GM23338 (cell line): ENCODE measurements around the gene SAMD4A. TPM values are rescaled to one million over a fixed set of nuclear protein-coding genes. Genes with fewer than 3 reads are reported as not detected.

Experiments
- ATAC-seq: fragments of 200-7000 bp; cut with Tn5 transposase; 3 replicates; pipeline ENCODE4 v1.9.1; 2020
- DNase-seq: peaks from one replicate; pipeline ENCODE4 v3.0.0-alpha.2; 2015; ENCODE audit warnings: low spot score
- H2AFZ ChIP-seq: fragments of 200-600 bp; sonication (generic); 2 replicates; pipeline ENCODE4 v1.8.0; 2016; ENCODE audit warnings: antibody characterized with exemption, mild to moderate bottlenecking, moderate library complexity
- H3F3A ChIP-seq: fragments of 200-600 bp; sonication (generic); replicated peaks from 2 replicates; pipeline ENCODE4 v1.8.0; 2017; ENCODE audit warnings: antibody characterized with exemption, mixed run types, low read depth
- H3K27ac ChIP-seq: fragments of 200-600 bp; sonication (generic); 2 replicates; pipeline ENCODE4 v1.6.1; 2016; ENCODE audit warnings: low read depth
- H3K27me3 ChIP-seq: fragments of 200-600 bp; sonication (generic); 2 replicates; pipeline ENCODE4 v1.8.0; 2016; ENCODE audit warnings: mild to moderate bottlenecking, mixed run types, moderate library complexity; ENCODE audit not compliant: insufficient read depth
- H3K36me3 ChIP-seq: fragments of 200-600 bp; sonication (generic); 2 replicates; pipeline ENCODE4 v1.8.0; 2016; ENCODE audit warnings: mild to moderate bottlenecking; ENCODE audit not compliant: insufficient read depth
- H3K4me1 ChIP-seq: fragments of 200-600 bp; sonication (generic); 2 replicates; pipeline ENCODE4 v1.8.0; 2016; ENCODE audit warnings: mild to moderate bottlenecking, moderate library complexity; ENCODE audit not compliant: insufficient read depth
- H3K4me2 ChIP-seq: fragments of 200-600 bp; sonication (generic); 2 replicates; pipeline ENCODE4 v1.7.1; 2017; ENCODE audit warnings: mixed run types
- H3K4me3 ChIP-seq: fragments of 200-600 bp; sonication (generic); 2 replicates; pipeline ENCODE4 v1.6.1; 2016; ENCODE audit warnings: mixed run types
- H3K79me2 ChIP-seq: fragments of 200-600 bp; sonication (generic); replicated peaks from 2 replicates; pipeline ENCODE4 v1.8.0; 2017; ENCODE audit warnings: mild to moderate bottlenecking; ENCODE audit not compliant: insufficient read depth
- H3K9me2 ChIP-seq: fragments of 200-600 bp; sonication (generic); 2 replicates; pipeline ENCODE4 v1.8.0; 2017; ENCODE audit not compliant: insufficient read depth
- H4K20me1 ChIP-seq: fragments of 200-600 bp; sonication (generic); replicated peaks from 2 replicates; pipeline ENCODE4 v1.8.0; 2017; ENCODE audit warnings: mild to moderate bottlenecking; ENCODE audit not compliant: insufficient read depth
- H3K27ac Mint-ChIP-seq: 2 replicates; pipeline ENCODE4 v1.8.0; 2020; ENCODE audit warnings: inconsistent platforms, mild to moderate bottlenecking, moderate library complexity, mixed read lengths
- H3K27me3 Mint-ChIP-seq: 3 replicates; pipeline ENCODE4 v1.8.0; 2022; ENCODE audit warnings: low read depth, mild to moderate bottlenecking, moderate library complexity, mixed read lengths, inconsistent platforms; ENCODE audit not compliant: insufficient read depth, poor library complexity
- H3K36me3 Mint-ChIP-seq: 3 replicates; pipeline ENCODE4 v1.8.0; 2021; ENCODE audit warnings: low read depth, mild to moderate bottlenecking, inconsistent platforms, moderate library complexity, mixed read lengths
- H3K4me1 Mint-ChIP-seq: 3 replicates; pipeline ENCODE4 v1.8.0; 2020; ENCODE audit warnings: mild to moderate bottlenecking, inconsistent platforms, mixed read lengths
- H3K4me3 Mint-ChIP-seq: 3 replicates; pipeline ENCODE4 v1.8.0; 2021; ENCODE audit warnings: moderate library complexity, mild to moderate bottlenecking, inconsistent platforms, mixed read lengths
- H3K9me3 Mint-ChIP-seq: 3 replicates; pipeline ENCODE4 v1.8.0; 2020; ENCODE audit warnings: moderate library complexity, mild to moderate bottlenecking, inconsistent platforms, mixed read lengths
- CREB1 ChIP-seq: fragments of 250-450 bp; sonication (Bioruptor Pico); IDR thresholded peaks from 2 replicates; pipeline ENCODE4 v1.5.0; 2020; ENCODE audit warnings: low read depth, mild to moderate bottlenecking, moderate library complexity
- EZH2 ChIP-seq: fragments of 200-600 bp; sonication (generic); IDR thresholded peaks from one replicate; pipeline ENCODE4 v1.8.0; 2017; ENCODE audit warnings: antibody characterized with exemption, mild to moderate bottlenecking, low read depth; ENCODE audit not compliant: unreplicated experiment
- EZH2phosphoT487 ChIP-seq: fragments of 200-600 bp; sonication (generic); IDR thresholded peaks from one replicate; pipeline ENCODE4 v1.8.1; 2018; ENCODE audit warnings: antibody characterized with exemption; ENCODE audit not compliant: unreplicated experiment
- JUNB ChIP-seq: IDR thresholded peaks from one replicate; pipeline ENCODE4 v1.6.1; 2016; ENCODE audit warnings: antibody characterized with exemption; ENCODE audit not compliant: unreplicated experiment
- NANOG ChIP-seq: IDR thresholded peaks from 2 replicates; pipeline ENCODE4 v1.6.1; 2016; ENCODE audit warnings: antibody characterized with exemption, borderline replicate concordance
- POLR2AphosphoS5 ChIP-seq: IDR thresholded peaks from 2 replicates; pipeline ENCODE4 v1.6.1; 2016; ENCODE audit warnings: antibody characterized with exemption, low read depth
- STAT1 ChIP-seq: IDR thresholded peaks from one replicate; pipeline ENCODE4 v1.6.1; 2016; ENCODE audit warnings: antibody characterized with exemption; ENCODE audit not compliant: unreplicated experiment
- ZNF114 ChIP-seq: fragments of 250-450 bp; sonication (Bioruptor Pico); IDR thresholded peaks from 2 replicates; pipeline ENCODE4 v1.5.0; 2020; ENCODE audit warnings: mild to moderate bottlenecking, moderate library complexity
- ZNF331 ChIP-seq: fragments of 250-450 bp; sonication (Bioruptor Pico); IDR thresholded peaks from 2 replicates; pipeline ENCODE4 v1.5.0; 2020; ENCODE audit warnings: low read depth, mild to moderate bottlenecking, moderate library complexity
- polyA plus RNA-seq: library from polyadenylated mRNA; unstranded; fragments of >200 nt; fragmentation: Nextera tagmentation; extraction: Ambion mirVana; gene quantifications from 2 replicates; pipeline ENCODE4 v1.2.1, GENCODE V29; 2016
- total RNA-seq: library from RNA; depleted of rRNA; stranded (reverse); fragments of >200 nt; shearing (Covaris generic); gene quantifications from 2 replicates; pipeline ENCODE4 v1.2.3, GENCODE V29; 2014
- TF ChIP-seq, protein P1 (sequence below): IDR thresholded peaks from 2 replicates; pipeline ENCODE4 v1.6.1; 2016; ENCODE audit warnings: antibody characterized with exemption
- TF ChIP-seq, protein P2 (sequence below): fragments of 250-450 bp; sonication (Bioruptor Pico); IDR thresholded peaks from 2 replicates; pipeline ENCODE4 v1.5.0; 2020; ENCODE audit warnings: mild to moderate bottlenecking, moderate library complexity
- TF ChIP-seq, protein P3 (sequence below): IDR thresholded peaks from one replicate; pipeline ENCODE4 v1.6.1; 2018; ENCODE audit warnings: antibody characterized with exemption; ENCODE audit not compliant: unreplicated experiment
- TF ChIP-seq, protein P4 (sequence below), 2 experiments: fragments of 200-600 bp in 1 of 2; sonication (generic) in 1 of 2; conservative IDR thresholded peaks; 2 replicates each; pipeline versions ENCODE4 v1.5.1 to v1.6.1; 2016 to 2017; ENCODE audit warnings: antibody characterized with exemption in 2 of 2, low read depth in 2 of 2, mild to moderate bottlenecking in 2 of 2, moderate library complexity in 1 of 2

Gene SAMD4A
- total and polyA plus RNA-seq, 2 experiments from 2014 or later, result 1.6 to 6.9 TPM

DNA sequence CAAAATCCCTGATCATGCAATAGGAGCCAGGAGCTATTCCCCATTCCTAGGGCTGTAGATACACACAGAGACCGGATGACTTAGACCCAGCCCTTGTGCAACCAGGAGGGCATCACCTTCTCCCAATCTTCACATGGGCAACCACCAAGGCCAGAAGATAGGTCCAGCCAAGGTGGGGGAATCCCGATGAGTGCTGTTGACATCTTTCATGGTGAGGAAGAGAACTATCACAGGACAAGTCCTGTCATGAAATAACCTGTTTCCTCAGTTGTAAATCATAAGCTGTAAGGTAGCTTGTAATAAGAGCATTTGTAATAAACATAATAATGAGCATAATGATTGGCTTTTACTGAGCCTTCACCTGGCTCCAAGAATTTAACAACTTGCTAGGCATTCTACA lies 246.2 kb downstream of the SAMD4A start:
- Histone ChIP-seq H3K4me3 (no peak overlapping the region), H3K79me2 (no peaks in the 10 kb centered on the region), H3K4me1 (no peaks in the 10 kb centered on the region), H3K27ac (no peak overlapping the region), H2AFZ (no peak overlapping the region), H3K4me2 (no peak overlapping the region), H3K27me3 (no peaks in the 10 kb centered on the region), H3F3A (no peaks in the 10 kb centered on the region), H4K20me1 (no peaks in the 10 kb centered on the region), H3K9me2 (no peaks in the 10 kb centered on the region), H3K36me3 (no peaks in the 10 kb centered on the region)
- Mint-ChIP-seq H3K4me1 (no peaks in the 10 kb centered on the region), H3K36me3 (no peaks in the 10 kb centered on the region), H3K27me3 (peaks cover 10% of the 10 kb centered on the region), H3K4me3 (no peak overlapping the region), H3K27ac (no peak overlapping the region), H3K9me3 (no peaks in the 10 kb centered on the region)
- no peak for ATAC-seq
- no peak for TF ChIP-seq EZH2phosphoT487
- TF ChIP-seq CREB1 (CRISPR knock-in tag), result no peak
- no peak for TF ChIP-seq NANOG
- TF ChIP-seq, protein P1, sequence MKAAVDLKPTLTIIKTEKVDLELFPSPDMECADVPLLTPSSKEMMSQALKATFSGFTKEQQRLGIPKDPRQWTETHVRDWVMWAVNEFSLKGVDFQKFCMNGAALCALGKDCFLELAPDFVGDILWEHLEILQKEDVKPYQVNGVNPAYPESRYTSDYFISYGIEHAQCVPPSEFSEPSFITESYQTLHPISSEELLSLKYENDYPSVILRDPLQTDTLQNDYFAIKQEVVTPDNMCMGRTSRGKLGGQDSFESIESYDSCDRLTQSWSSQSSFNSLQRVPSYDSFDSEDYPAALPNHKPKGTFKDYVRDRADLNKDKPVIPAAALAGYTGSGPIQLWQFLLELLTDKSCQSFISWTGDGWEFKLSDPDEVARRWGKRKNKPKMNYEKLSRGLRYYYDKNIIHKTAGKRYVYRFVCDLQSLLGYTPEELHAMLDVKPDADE, result no peak
- no peak for TF ChIP-seq ZNF114
- TF ChIP-seq, protein P2, sequence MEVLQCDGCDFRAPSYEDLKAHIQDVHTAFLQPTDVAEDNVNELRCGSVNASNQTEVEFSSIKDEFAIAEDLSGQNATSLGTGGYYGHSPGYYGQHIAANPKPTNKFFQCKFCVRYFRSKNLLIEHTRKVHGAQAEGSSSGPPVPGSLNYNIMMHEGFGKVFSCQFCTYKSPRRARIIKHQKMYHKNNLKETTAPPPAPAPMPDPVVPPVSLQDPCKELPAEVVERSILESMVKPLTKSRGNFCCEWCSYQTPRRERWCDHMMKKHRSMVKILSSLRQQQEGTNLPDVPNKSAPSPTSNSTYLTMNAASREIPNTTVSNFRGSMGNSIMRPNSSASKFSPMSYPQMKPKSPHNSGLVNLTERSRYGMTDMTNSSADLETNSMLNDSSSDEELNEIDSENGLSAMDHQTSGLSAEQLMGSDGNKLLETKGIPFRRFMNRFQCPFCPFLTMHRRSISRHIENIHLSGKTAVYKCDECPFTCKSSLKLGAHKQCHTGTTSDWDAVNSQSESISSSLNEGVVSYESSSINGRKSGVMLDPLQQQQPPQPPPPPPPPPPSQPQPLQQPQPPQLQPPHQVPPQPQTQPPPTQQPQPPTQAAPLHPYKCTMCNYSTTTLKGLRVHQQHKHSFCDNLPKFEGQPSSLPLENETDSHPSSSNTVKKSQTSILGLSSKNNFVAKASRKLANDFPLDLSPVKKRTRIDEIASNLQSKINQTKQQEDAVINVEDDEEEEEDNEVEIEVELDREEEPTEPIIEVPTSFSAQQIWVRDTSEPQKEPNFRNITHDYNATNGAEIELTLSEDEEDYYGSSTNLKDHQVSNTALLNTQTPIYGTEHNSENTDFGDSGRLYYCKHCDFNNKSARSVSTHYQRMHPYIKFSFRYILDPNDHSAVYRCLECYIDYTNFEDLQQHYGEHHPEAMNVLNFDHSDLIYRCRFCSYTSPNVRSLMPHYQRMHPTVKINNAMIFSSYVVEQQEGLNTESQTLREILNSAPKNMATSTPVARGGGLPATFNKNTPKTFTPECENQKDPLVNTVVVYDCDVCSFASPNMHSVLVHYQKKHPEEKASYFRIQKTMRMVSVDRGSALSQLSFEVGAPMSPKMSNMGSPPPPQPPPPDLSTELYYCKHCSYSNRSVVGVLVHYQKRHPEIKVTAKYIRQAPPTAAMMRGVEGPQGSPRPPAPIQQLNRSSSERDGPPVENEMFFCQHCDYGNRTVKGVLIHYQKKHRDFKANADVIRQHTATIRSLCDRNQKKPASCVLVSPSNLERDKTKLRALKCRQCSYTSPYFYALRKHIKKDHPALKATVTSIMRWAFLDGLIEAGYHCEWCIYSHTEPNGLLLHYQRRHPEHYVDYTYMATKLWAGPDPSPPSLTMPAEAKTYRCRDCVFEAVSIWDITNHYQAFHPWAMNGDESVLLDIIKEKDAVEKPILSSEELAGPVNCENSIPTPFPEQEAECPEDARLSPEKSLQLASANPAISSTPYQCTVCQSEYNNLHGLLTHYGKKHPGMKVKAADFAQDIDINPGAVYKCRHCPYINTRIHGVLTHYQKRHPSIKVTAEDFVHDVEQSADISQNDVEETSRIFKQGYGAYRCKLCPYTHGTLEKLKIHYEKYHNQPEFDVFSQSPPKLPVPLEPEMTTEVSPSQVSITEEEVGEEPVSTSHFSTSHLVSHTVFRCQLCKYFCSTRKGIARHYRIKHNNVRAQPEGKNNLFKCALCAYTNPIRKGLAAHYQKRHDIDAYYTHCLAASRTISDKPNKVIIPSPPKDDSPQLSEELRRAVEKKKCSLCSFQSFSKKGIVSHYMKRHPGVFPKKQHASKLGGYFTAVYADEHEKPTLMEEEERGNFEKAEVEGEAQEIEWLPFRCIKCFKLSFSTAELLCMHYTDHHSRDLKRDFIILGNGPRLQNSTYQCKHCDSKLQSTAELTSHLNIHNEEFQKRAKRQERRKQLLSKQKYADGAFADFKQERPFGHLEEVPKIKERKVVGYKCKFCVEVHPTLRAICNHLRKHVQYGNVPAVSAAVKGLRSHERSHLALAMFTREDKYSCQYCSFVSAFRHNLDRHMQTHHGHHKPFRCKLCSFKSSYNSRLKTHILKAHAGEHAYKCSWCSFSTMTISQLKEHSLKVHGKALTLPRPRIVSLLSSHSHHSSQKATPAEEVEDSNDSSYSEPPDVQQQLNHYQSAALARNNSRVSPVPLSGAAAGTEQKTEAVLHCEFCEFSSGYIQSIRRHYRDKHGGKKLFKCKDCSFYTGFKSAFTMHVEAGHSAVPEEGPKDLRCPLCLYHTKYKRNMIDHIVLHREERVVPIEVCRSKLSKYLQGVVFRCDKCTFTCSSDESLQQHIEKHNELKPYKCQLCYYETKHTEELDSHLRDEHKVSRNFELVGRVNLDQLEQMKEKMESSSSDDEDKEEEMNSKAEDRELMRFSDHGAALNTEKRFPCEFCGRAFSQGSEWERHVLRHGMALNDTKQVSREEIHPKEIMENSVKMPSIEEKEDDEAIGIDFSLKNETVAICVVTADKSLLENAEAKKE (CRISPR knock-in tag), result no peak
- TF ChIP-seq EZH2, result no peak
- no peak for TF ChIP-seq JUNB
- TF ChIP-seq, protein P3, sequence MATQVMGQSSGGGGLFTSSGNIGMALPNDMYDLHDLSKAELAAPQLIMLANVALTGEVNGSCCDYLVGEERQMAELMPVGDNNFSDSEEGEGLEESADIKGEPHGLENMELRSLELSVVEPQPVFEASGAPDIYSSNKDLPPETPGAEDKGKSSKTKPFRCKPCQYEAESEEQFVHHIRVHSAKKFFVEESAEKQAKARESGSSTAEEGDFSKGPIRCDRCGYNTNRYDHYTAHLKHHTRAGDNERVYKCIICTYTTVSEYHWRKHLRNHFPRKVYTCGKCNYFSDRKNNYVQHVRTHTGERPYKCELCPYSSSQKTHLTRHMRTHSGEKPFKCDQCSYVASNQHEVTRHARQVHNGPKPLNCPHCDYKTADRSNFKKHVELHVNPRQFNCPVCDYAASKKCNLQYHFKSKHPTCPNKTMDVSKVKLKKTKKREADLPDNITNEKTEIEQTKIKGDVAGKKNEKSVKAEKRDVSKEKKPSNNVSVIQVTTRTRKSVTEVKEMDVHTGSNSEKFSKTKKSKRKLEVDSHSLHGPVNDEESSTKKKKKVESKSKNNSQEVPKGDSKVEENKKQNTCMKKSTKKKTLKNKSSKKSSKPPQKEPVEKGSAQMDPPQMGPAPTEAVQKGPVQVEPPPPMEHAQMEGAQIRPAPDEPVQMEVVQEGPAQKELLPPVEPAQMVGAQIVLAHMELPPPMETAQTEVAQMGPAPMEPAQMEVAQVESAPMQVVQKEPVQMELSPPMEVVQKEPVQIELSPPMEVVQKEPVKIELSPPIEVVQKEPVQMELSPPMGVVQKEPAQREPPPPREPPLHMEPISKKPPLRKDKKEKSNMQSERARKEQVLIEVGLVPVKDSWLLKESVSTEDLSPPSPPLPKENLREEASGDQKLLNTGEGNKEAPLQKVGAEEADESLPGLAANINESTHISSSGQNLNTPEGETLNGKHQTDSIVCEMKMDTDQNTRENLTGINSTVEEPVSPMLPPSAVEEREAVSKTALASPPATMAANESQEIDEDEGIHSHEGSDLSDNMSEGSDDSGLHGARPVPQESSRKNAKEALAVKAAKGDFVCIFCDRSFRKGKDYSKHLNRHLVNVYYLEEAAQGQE, result no peak
- no peak for TF ChIP-seq POLR2AphosphoS5
- no peak for TF ChIP-seq STAT1
- TF ChIP-seq ZNF331 (CRISPR knock-in tag), result no peak
- TF ChIP-seq, protein P4, sequence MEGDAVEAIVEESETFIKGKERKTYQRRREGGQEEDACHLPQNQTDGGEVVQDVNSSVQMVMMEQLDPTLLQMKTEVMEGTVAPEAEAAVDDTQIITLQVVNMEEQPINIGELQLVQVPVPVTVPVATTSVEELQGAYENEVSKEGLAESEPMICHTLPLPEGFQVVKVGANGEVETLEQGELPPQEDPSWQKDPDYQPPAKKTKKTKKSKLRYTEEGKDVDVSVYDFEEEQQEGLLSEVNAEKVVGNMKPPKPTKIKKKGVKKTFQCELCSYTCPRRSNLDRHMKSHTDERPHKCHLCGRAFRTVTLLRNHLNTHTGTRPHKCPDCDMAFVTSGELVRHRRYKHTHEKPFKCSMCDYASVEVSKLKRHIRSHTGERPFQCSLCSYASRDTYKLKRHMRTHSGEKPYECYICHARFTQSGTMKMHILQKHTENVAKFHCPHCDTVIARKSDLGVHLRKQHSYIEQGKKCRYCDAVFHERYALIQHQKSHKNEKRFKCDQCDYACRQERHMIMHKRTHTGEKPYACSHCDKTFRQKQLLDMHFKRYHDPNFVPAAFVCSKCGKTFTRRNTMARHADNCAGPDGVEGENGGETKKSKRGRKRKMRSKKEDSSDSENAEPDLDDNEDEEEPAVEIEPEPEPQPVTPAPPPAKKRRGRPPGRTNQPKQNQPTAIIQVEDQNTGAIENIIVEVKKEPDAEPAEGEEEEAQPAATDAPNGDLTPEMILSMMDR (conservative IDR thresholded peaks at IDR 0.05; ENCODE audit: low read depth in 2 of 2), result no peak
- DNase-seq, result no peak
